Upper lobe of left lung (tissue), 6 donors: ENCODE measurements around the gene POP7. TPM values are rescaled to one million over a fixed set of nuclear protein-coding genes. Genes with fewer than 3 reads are reported as not detected.
A peak's percentile ranks its signal among the peaks of the same experiment; 100 is the strongest.
"Not testable (repeated sequence)": the region's sequence is repeated elsewhere in the genome, so short reads cannot be mapped to it uniquely, and the experiment has no call there.

Experiments
- ATAC-seq, 2 donors: fragments of 200-7000 bp; cut with Tn5 transposase; one replicate each; pipeline ENCODE4 v1.9.1; 2022; ENCODE audit warnings: mild to moderate bottlenecking in 2 of 2, moderate library complexity in 2 of 2; ENCODE audit not compliant: low FRiP score in 2 of 2
- DNase-seq, 2 donors: peaks; one replicate each; pipeline ENCODE4 v3.0.0-alpha.2; 2019 to 2020
- H3K27ac ChIP-seq, 4 donors: fragments of 200-600 bp; sonication (generic); one replicate each; pipeline ENCODE4 v1.5.1; 2016 to 2019
- H3K27me3 ChIP-seq, 4 donors: fragments of 200-600 bp; sonication (generic); one replicate each; pipeline ENCODE4 v1.5.1; 2017 to 2019
- H3K36me3 ChIP-seq, 4 donors: fragments of 200-600 bp; sonication (generic); one replicate each; pipeline ENCODE4 v1.5.1; 2016 to 2019
- H3K4me1 ChIP-seq, 4 donors: fragments of 200-600 bp; sonication (generic); one replicate each; pipeline ENCODE4 v1.5.1; 2018 to 2019
- H3K4me3 ChIP-seq, 4 donors: fragments of 200-600 bp; sonication (generic); one replicate each; pipeline ENCODE4 v1.5.1; 2017 to 2019; ENCODE audit warnings: mild to moderate bottlenecking in 2 of 4, moderate library complexity in 1 of 4
- H3K9me3 ChIP-seq, 4 donors: fragments of 200-600 bp; sonication (generic); one replicate each; pipeline ENCODE4 v1.5.1; 2018 to 2019
- EP300 ChIP-seq, 4 donors: sonication (generic); formaldehyde crosslinking; IDR thresholded peaks; one replicate each; pipeline ENCODE4 v1.5.1; 2017; ENCODE audit warnings: antibody characterized with exemption in 4 of 4, control low read depth in 2 of 4
- POLR2A ChIP-seq, 4 donors: fragments of 450-650 bp; IDR thresholded peaks; one replicate each; pipeline ENCODE4 v1.5.1; 2016 to 2017; ENCODE audit warnings: antibody characterized with exemption in 4 of 4, mild to moderate bottlenecking in 2 of 4
- POLR2AphosphoS5 ChIP-seq, 2 donors: sonication (generic); formaldehyde crosslinking; IDR thresholded peaks; one replicate each; pipeline ENCODE4 v1.5.1; 2017; ENCODE audit warnings: antibody characterized with exemption in 2 of 2
- WGBS, 2 donors: methylation state at CpG; one replicate each; pipeline ENCODE4 v1.1.5; 2017 to 2018; 5-methylcytosine and 5-hydroxymethylcytosine counted together
- total RNA-seq, 6 donors: library from RNA; depleted of rRNA in 4 of 6; stranded (reverse); fragments of >200 nt in 4 of 6; gene quantifications; one replicate each; pipeline versions ENCODE4 v1.1.0 to v1.2.1, GENCODE V29; 2016 to 2021
- TF ChIP-seq, protein P1 (sequence below), 6 experiments: fragments of 450-650 bp in 4 of 6; fragments of 200-600 bp in 2 of 6; sonication (generic) in 2 of 6; IDR thresholded peaks; one replicate each; pipeline ENCODE4 v1.5.1; 2016 to 2019; ENCODE audit warnings: antibody characterized with exemption in 6 of 6
- donor health status: DM: no; HTN: no; CAD: no; lungs with moderate emphysema.
- donor health status: DM: no; HTN: yes; CAD: no; lungs with severe emphysema.

The POP7 gene
- total RNA-seq, 6 donors from 2014 or later, result 9.4 to 32.5 (median 22.2) TPM

DNA sequence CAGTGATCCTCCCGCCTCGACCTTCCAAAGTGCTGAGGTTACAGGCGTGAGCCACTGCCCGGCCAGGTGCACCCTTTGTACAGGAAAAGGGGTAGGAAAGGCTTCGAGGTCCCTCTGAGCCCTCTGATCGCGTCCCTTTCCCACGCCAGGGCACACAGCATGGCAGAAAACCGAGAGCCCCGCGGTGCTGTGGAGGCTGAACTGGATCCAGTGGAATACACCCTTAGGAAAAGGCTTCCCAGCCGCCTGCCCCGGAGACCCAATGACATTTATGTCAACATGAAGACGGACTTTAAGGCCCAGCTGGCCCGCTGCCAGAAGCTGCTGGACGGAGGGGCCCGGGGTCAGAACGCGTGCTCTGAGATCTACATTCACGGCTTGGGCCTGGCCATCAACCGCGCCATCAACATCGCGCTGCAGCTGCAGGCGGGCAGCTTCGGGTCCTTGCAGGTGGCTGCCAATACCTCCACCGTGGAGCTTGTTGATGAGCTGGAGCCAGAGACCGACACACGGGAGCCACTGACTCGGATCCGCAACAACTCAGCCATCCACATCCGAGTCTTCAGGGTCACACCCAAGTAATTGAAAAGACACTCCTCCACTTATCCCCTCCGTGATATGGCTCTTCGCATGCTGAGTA lies 871 bp downstream of the POP7 start:
- DNase-seq, result peak in 1 of 2 donors; percentile 81
- H3K9me3 ChIP-seq, result no peaks in the 10 kb centered on the region
- peaks cover 0 to 15% (median 0%) of the 10 kb centered on the region in 4 donors for H3K36me3 ChIP-seq
- TF ChIP-seq, protein P1, sequence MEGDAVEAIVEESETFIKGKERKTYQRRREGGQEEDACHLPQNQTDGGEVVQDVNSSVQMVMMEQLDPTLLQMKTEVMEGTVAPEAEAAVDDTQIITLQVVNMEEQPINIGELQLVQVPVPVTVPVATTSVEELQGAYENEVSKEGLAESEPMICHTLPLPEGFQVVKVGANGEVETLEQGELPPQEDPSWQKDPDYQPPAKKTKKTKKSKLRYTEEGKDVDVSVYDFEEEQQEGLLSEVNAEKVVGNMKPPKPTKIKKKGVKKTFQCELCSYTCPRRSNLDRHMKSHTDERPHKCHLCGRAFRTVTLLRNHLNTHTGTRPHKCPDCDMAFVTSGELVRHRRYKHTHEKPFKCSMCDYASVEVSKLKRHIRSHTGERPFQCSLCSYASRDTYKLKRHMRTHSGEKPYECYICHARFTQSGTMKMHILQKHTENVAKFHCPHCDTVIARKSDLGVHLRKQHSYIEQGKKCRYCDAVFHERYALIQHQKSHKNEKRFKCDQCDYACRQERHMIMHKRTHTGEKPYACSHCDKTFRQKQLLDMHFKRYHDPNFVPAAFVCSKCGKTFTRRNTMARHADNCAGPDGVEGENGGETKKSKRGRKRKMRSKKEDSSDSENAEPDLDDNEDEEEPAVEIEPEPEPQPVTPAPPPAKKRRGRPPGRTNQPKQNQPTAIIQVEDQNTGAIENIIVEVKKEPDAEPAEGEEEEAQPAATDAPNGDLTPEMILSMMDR (IDR thresholded peaks at IDR 0.05), result no peak
- no peak for TF ChIP-seq POLR2AphosphoS5 (IDR thresholded peaks at IDR 0.05)
- no peak for TF ChIP-seq POLR2A (IDR thresholded peaks at IDR 0.05)
- TF ChIP-seq EP300 (IDR thresholded peaks at IDR 0.05), result no peak
- 26 to 56% methylated on average over 9 to 27 of the region's 34 CpGs for WGBS, 2 donors
- no peak for ATAC-seq
- peak overlapping the region; percentile 89 to 97 (median 94) for H3K27ac ChIP-seq
- peaks cover 15 to 21% (median 17%) of the 10 kb centered on the region in 4 donors for H3K4me1 ChIP-seq
- peak overlapping the region; percentile 69 to 98 (median 84) for H3K4me3 ChIP-seq
- H3K27me3 ChIP-seq, result no peaks in the 10 kb centered on the region

DNA sequence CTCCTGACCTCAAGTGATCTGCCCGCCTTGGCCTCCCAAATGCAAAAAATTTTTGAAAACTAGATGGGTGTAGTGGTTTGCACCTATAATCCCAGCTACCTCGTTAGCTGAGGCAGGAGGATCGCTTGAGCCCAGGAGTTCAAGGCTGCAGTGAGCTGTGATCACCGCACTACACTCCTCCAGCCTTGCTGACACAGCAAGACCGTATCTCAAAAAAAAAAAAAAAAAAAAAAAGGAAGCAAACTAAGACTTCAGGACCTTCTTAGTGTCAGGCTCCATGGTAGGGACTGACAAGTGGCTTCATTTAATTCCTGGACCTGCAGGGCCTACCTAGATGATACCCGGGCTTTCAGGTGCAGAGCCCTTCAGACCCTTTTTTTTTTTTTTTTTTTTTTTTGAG lies 2.5 kb downstream of the POP7 start:
- DNase-seq (no peak), ATAC-seq (no peak)
- TF ChIP-seq POLR2A (IDR thresholded peaks at IDR 0.05), result no peak
- TF ChIP-seq POLR2AphosphoS5 (IDR thresholded peaks at IDR 0.05), result no peak
- no peak for TF ChIP-seq EP300 (IDR thresholded peaks at IDR 0.05)
- TF ChIP-seq, protein P1 (IDR thresholded peaks at IDR 0.05), result no peak
- H3K4me3 ChIP-seq, result no peak overlapping the region
- peaks cover 0 to 15% (median 0%) of the 10 kb centered on the region in 4 donors for H3K36me3 ChIP-seq
- WGBS, 2 donors, result 83 to 87% methylated on average over 6 of the region's 6 CpGs
- H3K27me3 ChIP-seq, result no peaks in the 10 kb centered on the region
- no peaks in the 10 kb centered on the region for H3K9me3 ChIP-seq
- no peak overlapping the region for H3K27ac ChIP-seq
- peaks cover 15 to 21% (median 17%) of the 10 kb centered on the region in 4 donors for H3K4me1 ChIP-seq

DNA sequence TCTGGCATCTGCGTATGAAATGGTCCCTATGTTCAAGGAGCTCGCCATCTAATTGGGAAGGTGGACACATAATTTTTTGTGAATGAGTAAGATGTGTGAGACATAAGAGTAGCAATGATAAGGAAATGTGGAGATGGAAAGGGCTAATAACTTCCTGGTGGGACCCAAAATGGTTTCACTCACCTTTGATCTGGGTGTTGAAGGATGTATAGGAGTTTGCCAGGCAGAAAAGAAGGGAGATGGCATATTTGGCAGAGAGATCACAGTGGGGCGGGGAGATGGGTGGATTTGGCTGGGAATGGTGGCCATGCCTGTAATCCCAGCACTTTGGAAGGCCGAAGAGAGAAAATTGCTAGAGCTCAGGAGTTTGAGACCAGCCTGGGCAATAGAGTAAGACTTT lies 4.5 kb downstream of the POP7 start:
- Histone ChIP-seq H3K9me3 (no peaks in the 10 kb centered on the region), H3K4me1 (peaks cover 10 to 13% (median 11%) of the 10 kb centered on the region in 4 donors), H3K27ac (no peak overlapping the region), H3K4me3 (no peak overlapping the region), H3K27me3 (no peaks in the 10 kb centered on the region), H3K36me3 (peaks cover 0 to 15% (median 0%) of the 10 kb centered on the region in 4 donors)
- no peak for ATAC-seq
- TF ChIP-seq, protein P1 (IDR thresholded peaks at IDR 0.05), result no peak
- TF ChIP-seq POLR2AphosphoS5 (IDR thresholded peaks at IDR 0.05) (no peak), EP300 (IDR thresholded peaks at IDR 0.05) (no peak), POLR2A (IDR thresholded peaks at IDR 0.05) (no peak)
- no peak for DNase-seq
- 89 to 92% methylated on average over 4 of the region's 4 CpGs for WGBS, 2 donors

DNA sequence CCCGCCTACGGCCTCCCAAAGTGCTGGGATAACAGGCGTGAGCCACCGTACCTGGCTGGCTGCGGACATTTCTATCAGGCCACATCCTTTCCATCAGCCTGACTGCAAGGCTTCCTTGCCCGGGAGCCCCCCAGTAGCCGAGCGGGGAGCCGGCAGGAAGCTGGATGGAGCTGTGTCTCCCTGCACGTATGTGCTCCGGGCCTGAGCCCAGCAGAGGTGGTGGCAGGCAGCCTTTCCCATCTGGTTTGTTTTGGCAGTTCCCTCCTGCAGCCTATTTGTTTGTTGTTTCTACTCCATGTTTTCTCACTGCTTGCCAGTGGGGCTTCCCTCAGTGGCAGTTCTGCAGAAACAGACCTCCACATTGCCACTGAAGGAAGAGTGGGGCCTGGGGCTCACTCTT lies 5.4 kb downstream of the POP7 start:
- H3K27ac ChIP-seq, result no peak overlapping the region
- 75 to 92% methylated on average over 2 to 11 of the region's 11 CpGs for WGBS, 2 donors
- H3K4me3 ChIP-seq, result no peak overlapping the region
- no peaks in the 10 kb centered on the region for H3K27me3 ChIP-seq
- H3K4me1 ChIP-seq, result peaks cover 10 to 13% (median 10%) of the 10 kb centered on the region in 4 donors
- peaks cover 0 to 15% (median 0%) of the 10 kb centered on the region in 4 donors for H3K36me3 ChIP-seq
- no peak for TF ChIP-seq EP300 (IDR thresholded peaks at IDR 0.05)
- no peak for TF ChIP-seq POLR2AphosphoS5 (IDR thresholded peaks at IDR 0.05)
- no peak for TF ChIP-seq POLR2A (IDR thresholded peaks at IDR 0.05)
- TF ChIP-seq, protein P1 (IDR thresholded peaks at IDR 0.05), result no peak
- no peak for DNase-seq
- no peaks in the 10 kb centered on the region for H3K9me3 ChIP-seq
- no peak for ATAC-seq

DNA sequence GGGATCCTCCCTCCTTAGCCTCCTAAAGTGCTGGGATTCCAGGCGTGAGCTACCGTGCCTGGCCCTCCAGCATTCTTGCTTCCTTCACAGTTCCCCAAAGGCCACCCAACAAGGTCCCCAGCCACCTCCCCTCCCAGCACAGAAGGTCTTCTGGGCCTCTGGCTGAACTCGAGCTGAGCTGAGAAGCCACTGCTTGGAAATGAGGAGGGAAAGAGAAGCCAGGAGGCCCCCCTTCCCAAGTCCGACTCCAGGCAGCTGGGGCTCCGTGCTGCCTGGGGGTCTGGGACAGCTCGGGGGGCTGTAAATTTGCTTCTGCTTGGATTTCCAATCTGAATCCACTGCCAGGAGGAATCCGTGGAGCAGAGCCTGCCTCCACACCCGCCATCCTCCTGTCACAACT lies 8.8 kb downstream of the POP7 start:
- H3K36me3 ChIP-seq, result no peaks in the 10 kb centered on the region
- no peak for ATAC-seq
- H3K27ac ChIP-seq, result no peak overlapping the region
- no peak for DNase-seq
- no peaks in the 10 kb centered on the region for H3K4me1 ChIP-seq
- peaks cover 0 to 7% (median 0%) of the 10 kb centered on the region in 4 donors for H3K9me3 ChIP-seq
- WGBS, 2 donors, result 67 to 75% methylated on average over 7 to 8 of the region's 8 CpGs
- H3K4me3 ChIP-seq, result no peak overlapping the region
- TF ChIP-seq POLR2A (IDR thresholded peaks at IDR 0.05), result no peak
- H3K27me3 ChIP-seq, result peaks cover 0 to 3% (median under 1%) of the 10 kb centered on the region in 4 donors

DNA sequence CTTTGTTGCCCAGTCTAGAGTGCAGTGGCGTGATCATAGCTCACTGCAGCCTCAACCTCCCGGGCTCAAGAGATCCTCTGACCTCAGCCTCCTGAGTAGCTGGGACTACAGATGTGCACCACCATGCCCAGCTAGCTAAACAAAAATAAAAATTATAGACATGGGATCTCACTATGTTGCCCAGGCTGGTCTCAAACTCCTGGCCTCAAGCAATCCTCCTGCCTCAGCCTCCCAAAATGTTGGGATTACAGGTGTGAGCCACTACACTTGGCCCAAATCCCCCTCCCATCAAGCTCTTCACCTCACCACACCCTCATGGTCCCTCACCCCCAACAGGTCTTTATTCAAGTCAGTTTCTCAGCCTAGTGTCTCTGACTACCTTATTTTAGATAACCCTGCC lies 11.2 kb downstream of the POP7 start:
- not testable (repeated sequence) for H3K36me3 ChIP-seq, H3K27ac ChIP-seq, H3K9me3 ChIP-seq, DNase-seq, ATAC-seq, H3K4me3 ChIP-seq
- Histone ChIP-seq H3K27me3 (peaks cover 0 to 21% (median 7%) of the 10 kb centered on the region in 4 donors), H3K4me1 (peaks cover 0 to 11% (median 3%) of the 10 kb centered on the region in 4 donors)
- 96 to 98% methylated on average over 2 of the region's 2 CpGs for WGBS, 2 donors
